T-helper 2 cell treated with Interferon-gamma antibody and Interleukin-4, amounts not matched to agents 5 μg/mL and 100 μg/mL, for 36 hours (primary cell): ENCODE measurements around the gene ZNF398.
"Not testable (repeated sequence)": the region's sequence is repeated elsewhere in the genome, so short reads cannot be mapped to it uniquely, and the experiment has no call there.

ENCODE experiments used
- DNase-seq: peaks from one replicate; pipeline ENCODE4 v3.0.0; 2021; ENCODE audit warnings: low spot score
- H3K27ac Mint-ChIP-seq: one replicate; pipeline ENCODE4 v1.8.0; 2021; ENCODE audit warnings: mild to moderate bottlenecking, mixed read lengths
- H3K27me3 Mint-ChIP-seq: one replicate; pipeline ENCODE4 v1.8.0; 2021; ENCODE audit warnings: low read depth, mixed read lengths
- H3K36me3 Mint-ChIP-seq: one replicate; pipeline ENCODE4 v1.8.0; 2021; ENCODE audit warnings: low read depth, mixed read lengths
- H3K4me1 Mint-ChIP-seq: one replicate; pipeline ENCODE4 v1.8.0; 2021; ENCODE audit warnings: low read depth, mixed read lengths
- H3K4me3 Mint-ChIP-seq: one replicate; pipeline ENCODE4 v1.8.0; 2022; ENCODE audit warnings: mild to moderate bottlenecking, moderate library complexity, mixed read lengths
- H3K9me3 Mint-ChIP-seq: one replicate; pipeline ENCODE4 v1.8.0; 2021; ENCODE audit warnings: mixed read lengths

The ZNF398 gene

GRCh38 chr7:149218469-149219420, 71.5 kb downstream of the ZNF398 start:
- peaks cover 53% of the 10 kb centered on the region for H3K36me3 Mint-ChIP-seq
- no peak for DNase-seq
- no peak overlapping the region for H3K27ac Mint-ChIP-seq
- H3K9me3 Mint-ChIP-seq = no peaks in the 10 kb centered on the region
- no peaks in the 10 kb centered on the region for H3K27me3 Mint-ChIP-seq
- H3K4me1 Mint-ChIP-seq = no peaks in the 10 kb centered on the region
- H3K4me3 Mint-ChIP-seq = no peak overlapping the region

- Mint-ChIP-seq H3K9me3 (no peaks in the 10 kb centered on the region), H3K27ac (no peak overlapping the region), H3K27me3 (no peaks in the 10 kb centered on the region), H3K4me3 (no peak overlapping the region), H3K36me3 (peaks cover 51% of the 10 kb centered on the region), H3K4me1 (no peaks in the 10 kb centered on the region)
- DNase-seq = no peak
Observed at GRCh38 chr7:149220534-149220933, 73.3 kb downstream of the ZNF398 start.

- Mint-ChIP-seq H3K9me3 (no peaks in the 10 kb centered on the region), H3K4me1 (no peaks in the 10 kb centered on the region), H3K36me3 (peaks cover 42% of the 10 kb centered on the region), H3K4me3 (no peak overlapping the region), H3K27ac (no peak overlapping the region), H3K27me3 (no peaks in the 10 kb centered on the region)
- DNase-seq = no peak
Observed at GRCh38 chr7:149223176-149223575, 75.9 kb downstream of the ZNF398 start.

GRCh38 chr7:149223761-149224160, 76.5 kb downstream of the ZNF398 start:
- no peak for DNase-seq
- Mint-ChIP-seq H3K9me3 (no peaks in the 10 kb centered on the region), H3K27ac (no peak overlapping the region), H3K27me3 (no peaks in the 10 kb centered on the region), H3K36me3 (peaks cover 36% of the 10 kb centered on the region), H3K4me1 (no peaks in the 10 kb centered on the region), H3K4me3 (no peak overlapping the region)

- DNase-seq = no peak
- no peak overlapping the region for H3K4me3 Mint-ChIP-seq
- peaks cover 30% of the 10 kb centered on the region for H3K36me3 Mint-ChIP-seq
- no peak overlapping the region for H3K27ac Mint-ChIP-seq
- no peaks in the 10 kb centered on the region for H3K4me1 Mint-ChIP-seq
- no peaks in the 10 kb centered on the region for H3K9me3 Mint-ChIP-seq
- no peaks in the 10 kb centered on the region for H3K27me3 Mint-ChIP-seq
Observed at GRCh38 chr7:149224352-149224751, 77.1 kb downstream of the ZNF398 start.

GRCh38 chr7:149225106-149225505, 77.9 kb downstream of the ZNF398 start:
- Mint-ChIP-seq H3K27ac (no peak overlapping the region), H3K4me3 (no peak overlapping the region), H3K27me3 (no peaks in the 10 kb centered on the region), H3K36me3 (peaks cover 26% of the 10 kb centered on the region), H3K9me3 (no peaks in the 10 kb centered on the region), H3K4me1 (no peaks in the 10 kb centered on the region)
- no peak for DNase-seq

GRCh38 chr7:149225656-149226055, 78.4 kb downstream of the ZNF398 start:
- H3K27ac Mint-ChIP-seq = no peak overlapping the region
- H3K27me3 Mint-ChIP-seq = no peaks in the 10 kb centered on the region
- H3K9me3 Mint-ChIP-seq = no peaks in the 10 kb centered on the region
- H3K36me3 Mint-ChIP-seq = peaks cover 26% of the 10 kb centered on the region
- no peaks in the 10 kb centered on the region for H3K4me1 Mint-ChIP-seq
- DNase-seq = no peak
- H3K4me3 Mint-ChIP-seq = no peak overlapping the region

- not testable (repeated sequence) for DNase-seq, H3K4me1 Mint-ChIP-seq, H3K27me3 Mint-ChIP-seq, H3K9me3 Mint-ChIP-seq, H3K4me3 Mint-ChIP-seq, H3K27ac Mint-ChIP-seq
- H3K36me3 Mint-ChIP-seq = peaks cover 20% of the 10 kb centered on the region
Observed at GRCh38 chr7:149226366-149226765, 79.1 kb downstream of the ZNF398 start.

GRCh38 chr7:149226840-149227494, 79.7 kb downstream of the ZNF398 start:
- Mint-ChIP-seq H3K27ac (no peak overlapping the region), H3K4me1 (no peaks in the 10 kb centered on the region), H3K27me3 (no peaks in the 10 kb centered on the region), H3K4me3 (no peak overlapping the region), H3K9me3 (no peaks in the 10 kb centered on the region), H3K36me3 (peaks cover 15% of the 10 kb centered on the region)
- DNase-seq = no peak

GRCh38 chr7:149228831-149229471, 81.7 kb downstream of the ZNF398 start:
- H3K36me3 Mint-ChIP-seq = peaks cover 13% of the 10 kb centered on the region
- no peak overlapping the region for H3K4me3 Mint-ChIP-seq
- no peak overlapping the region for H3K27ac Mint-ChIP-seq
- no peaks in the 10 kb centered on the region for H3K27me3 Mint-ChIP-seq
- DNase-seq = no peak
- no peaks in the 10 kb centered on the region for H3K4me1 Mint-ChIP-seq
- no peaks in the 10 kb centered on the region for H3K9me3 Mint-ChIP-seq

- Mint-ChIP-seq H3K36me3 (peaks cover 13% of the 10 kb centered on the region), H3K27me3 (no peaks in the 10 kb centered on the region), H3K9me3 (no peaks in the 10 kb centered on the region)
Observed at GRCh38 chr7:149229526-149229925, 82.3 kb downstream of the ZNF398 start.

GRCh38 chr7:149232362-149232761, 85.1 kb downstream of the ZNF398 start:
- Mint-ChIP-seq H3K27ac (peak overlapping the region; percentile 42), H3K4me3 (no peak overlapping the region), H3K4me1 (no peaks in the 10 kb centered on the region), H3K27me3 (no peaks in the 10 kb centered on the region), H3K36me3 (no peaks in the 10 kb centered on the region), H3K9me3 (no peaks in the 10 kb centered on the region)
- DNase-seq = no peak

More at GRCh38 chr7:149229526-149229925, 82.3 kb downstream of the ZNF398 start:
- H3K4me1 Mint-ChIP-seq = no peaks in the 10 kb centered on the region
- H3K4me3 Mint-ChIP-seq = no peak overlapping the region
- peak overlapping the region; percentile 5 for H3K27ac Mint-ChIP-seq
- no peak for DNase-seq
